Spleen (tissue), 7 donors: ENCODE data around the gene BMPR1A.

Experiments used
- POLR2A ChIP-seq, 3 donors: fragments of 450-650 bp; IDR thresholded peaks; one replicate each; pipeline ENCODE4 v1.5.1; 2017; ENCODE audit warnings: antibody characterized with exemption in 3 of 3, mild to moderate bottlenecking in 1 of 3
- POLR2AphosphoS5 ChIP-seq, 3 donors: sonication (generic); formaldehyde crosslinking; IDR thresholded peaks; one replicate each; pipeline ENCODE4 v1.5.1; 2017; ENCODE audit warnings: antibody characterized with exemption in 3 of 3
- TF ChIP-seq, protein P1 (sequence below), 11 experiments: fragments of 200-600 bp in 7 of 11; fragments of 450-650 bp in 4 of 11; sonication (generic) in 4 of 11; IDR thresholded peaks in 8 of 11; conservative IDR thresholded peaks in 3 of 11; 1 replicate in 7 of 11; 2 replicates in 4 of 11; pipeline versions ENCODE4 v1.4.0 to v1.8.0; 2016 to 2021; ENCODE audit warnings: antibody characterized with exemption in 11 of 11, inconsistent platforms in 4 of 11, mild to moderate bottlenecking in 1 of 11
- donor health status: DM: no; HTN: no; CAD: no; lungs with moderate emphysema.
- donor health status: DM: no; HTN: no; CAD: no.
- donor health status: DM: no; HTN: no; CAD: no.

DNA sequence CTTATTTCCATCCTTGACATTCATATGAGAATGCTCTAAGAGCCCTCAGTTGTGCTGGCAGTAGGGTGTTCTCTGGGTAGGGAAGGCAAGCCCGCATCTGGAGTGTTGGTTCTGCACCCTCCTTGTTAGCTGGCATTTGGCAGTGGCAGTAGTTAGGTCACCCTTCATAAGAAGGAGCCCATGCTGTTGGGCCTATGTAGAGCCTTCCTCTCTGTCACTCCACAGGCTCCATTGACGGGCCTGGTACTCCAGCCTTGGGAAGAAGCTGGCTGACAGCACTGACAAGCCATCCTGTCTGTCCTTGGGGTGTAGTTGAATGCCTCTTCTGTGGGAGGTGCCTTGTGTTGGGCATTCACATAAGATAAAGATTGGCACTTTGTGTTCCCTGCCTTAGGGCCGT, 89.7 kb downstream of the BMPR1A start:
- TF ChIP-seq, protein P1, sequence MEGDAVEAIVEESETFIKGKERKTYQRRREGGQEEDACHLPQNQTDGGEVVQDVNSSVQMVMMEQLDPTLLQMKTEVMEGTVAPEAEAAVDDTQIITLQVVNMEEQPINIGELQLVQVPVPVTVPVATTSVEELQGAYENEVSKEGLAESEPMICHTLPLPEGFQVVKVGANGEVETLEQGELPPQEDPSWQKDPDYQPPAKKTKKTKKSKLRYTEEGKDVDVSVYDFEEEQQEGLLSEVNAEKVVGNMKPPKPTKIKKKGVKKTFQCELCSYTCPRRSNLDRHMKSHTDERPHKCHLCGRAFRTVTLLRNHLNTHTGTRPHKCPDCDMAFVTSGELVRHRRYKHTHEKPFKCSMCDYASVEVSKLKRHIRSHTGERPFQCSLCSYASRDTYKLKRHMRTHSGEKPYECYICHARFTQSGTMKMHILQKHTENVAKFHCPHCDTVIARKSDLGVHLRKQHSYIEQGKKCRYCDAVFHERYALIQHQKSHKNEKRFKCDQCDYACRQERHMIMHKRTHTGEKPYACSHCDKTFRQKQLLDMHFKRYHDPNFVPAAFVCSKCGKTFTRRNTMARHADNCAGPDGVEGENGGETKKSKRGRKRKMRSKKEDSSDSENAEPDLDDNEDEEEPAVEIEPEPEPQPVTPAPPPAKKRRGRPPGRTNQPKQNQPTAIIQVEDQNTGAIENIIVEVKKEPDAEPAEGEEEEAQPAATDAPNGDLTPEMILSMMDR (IDR thresholded peaks at IDR 0.05 in 8 of 11, conservative IDR thresholded peaks at IDR 0.05 in 3 of 11): no peak
- no peak for TF ChIP-seq POLR2A (IDR thresholded peaks at IDR 0.05)
- TF ChIP-seq POLR2AphosphoS5 (IDR thresholded peaks at IDR 0.05): no peak
